Effector CD8-positive, alpha-beta T cell (primary cell): ENCODE data around the gene COLEC11.
"Not testable (repeated sequence)": the region's sequence is repeated elsewhere in the genome, so short reads cannot be mapped to it uniquely, and the experiment has no call there.

Experiments
- DNase-seq: peaks from one replicate; lab custom pipeline; 2025; lab: John Stamatoyannopoulos, UW
- total RNA-seq, 4 experiments: gene quantifications; one replicate each; lab custom pipeline; 2026; lab: John Stamatoyannopoulos, UW

The COLEC11 gene
- 0 to 0.91 (median 0.35) reads per million in 4 experiments for total RNA-seq

GRCh38 chr2:3594493-3595281 is at the start of gene COLEC11:
TSS of gene COLEC11 (plus strand) at chr2:3595112. CDS start at chr2:3604341, 9,229 bp downstream.
- no peak for DNase-seq

GRCh38 chr2:3545788-3546478 is 49.0 kb upstream of the COLEC11 start:
- no peak for DNase-seq

GRCh38 chr2:3547915-3548314 is 47.0 kb upstream of the COLEC11 start:
- DNase-seq = no peak

- DNase-seq = no peak
Measured at GRCh38 chr2:3553946-3554345, 41.0 kb upstream of the COLEC11 start.

GRCh38 chr2:3557639-3558204 is 37.2 kb upstream of the COLEC11 start:
- DNase-seq = no peak

GRCh38 chr2:3558205-3559014 is 36.5 kb upstream of the COLEC11 start, which contains the start of gene RNASEH1:
TSS of gene RNASEH1 (minus strand) at chr2:3558333. CDS start at chr2:3558260, 73 bp downstream.
- peak; percentile 97 for DNase-seq

GRCh38 chr2:3563521-3563976 is 31.4 kb upstream of the COLEC11 start:
- no peak for DNase-seq

GRCh38 chr2:3565117-3565516 is 29.8 kb upstream of the COLEC11 start:
- no peak for DNase-seq

GRCh38 chr2:3566806-3567205 is 28.1 kb upstream of the COLEC11 start:
- DNase-seq = no peak

- not testable (repeated sequence) for DNase-seq
Measured at GRCh38 chr2:3569656-3570055, 25.3 kb upstream of the COLEC11 start.

GRCh38 chr2:3571284-3571683 is 23.6 kb upstream of the COLEC11 start:
- no peak for DNase-seq

GRCh38 chr2:3572620-3573019 is 22.3 kb upstream of the COLEC11 start:
- DNase-seq = no peak

GRCh38 chr2:3574155-3574554 is 20.8 kb upstream of the COLEC11 start:
- DNase-seq = no peak

GRCh38 chr2:3575534-3576262 is 19.2 kb upstream of the COLEC11 start:
- no peak for DNase-seq

GRCh38 chr2:3576263-3576630 is 18.7 kb upstream of the COLEC11 start:
- not testable (repeated sequence) for DNase-seq

- DNase-seq = no peak
Measured at GRCh38 chr2:3578987-3579386, 15.9 kb upstream of the COLEC11 start.

GRCh38 chr2:3580449-3580848 is 14.5 kb upstream of the COLEC11 start:
- DNase-seq = no peak

GRCh38 chr2:3581367-3582262 is 13.3 kb upstream of the COLEC11 start:
- DNase-seq = no peak

- DNase-seq = no peak
Measured at GRCh38 chr2:3584076-3584475, 10.8 kb upstream of the COLEC11 start.

- DNase-seq = no peak
Measured at GRCh38 chr2:3584608-3585260, 10.2 kb upstream of the COLEC11 start.
